ENCODE results near the gene ZNF664. TPM values are rescaled to one million over a fixed set of nuclear protein-coding genes. Genes with fewer than 3 reads are reported as not detected.

The ZNF664 gene
- total RNA-seq, 1 experiment from 2014 or later: 87.6 TPM

GRCh38 chr12:123939716-123940626 is 33.0 kb upstream of the ZNF664 start:
- ChIA-PET CTCF (no interaction called here), POLR2A (ENCODE audit: unreplicated experiment) (no interaction called here)
- H3K4me2 ChIP-seq: no peak overlapping the region
- no peaks in the 10 kb centered on the region for H3F3A ChIP-seq (ENCODE audit: insufficient read depth, low read depth)
- H3K27ac ChIP-seq: no peak overlapping the region
- H3K36me3 ChIP-seq (ENCODE audit: low read depth): no peaks in the 10 kb centered on the region
- H3K4me1 ChIP-seq (replicated peaks; ENCODE audit: insufficient read depth): no peaks in the 10 kb centered on the region
- DNase-seq: no peak
- no TSS peak for BruUV-seq (replicated peaks)
- no peaks in the 10 kb centered on the region for H4K20me1 ChIP-seq (ENCODE audit: insufficient read depth)
- H2AFZ ChIP-seq: no peak overlapping the region
- no peak for TF ChIP-seq CTCF (conservative IDR thresholded peaks at IDR 0.05)
- no peak for TF ChIP-seq EZH2 (IDR thresholded peaks at IDR 0.05; ENCODE audit: low read depth)
- no peak overlapping the region for H3K4me3 ChIP-seq
- H3K9me2 ChIP-seq (ENCODE audit: insufficient read depth): no peaks in the 10 kb centered on the region
- no peaks in the 10 kb centered on the region for H3K27me3 ChIP-seq (ENCODE audit: insufficient read depth, low read depth)
- no peaks in the 10 kb centered on the region for H3K79me2 ChIP-seq (ENCODE audit: low read depth)
- no peaks in the 10 kb centered on the region; the same call in 1 of the 2 replicates for H3K9me3 ChIP-seq (ENCODE audit: insufficient read depth, low read depth)
- intact Hi-C loops (cut with micrococcal nuclease; ENCODE audit: unreplicated experiment): no loop called here

- Histone ChIP-seq H4K20me1 (ENCODE audit: insufficient read depth) (no peaks in the 10 kb centered on the region), H3K36me3 (ENCODE audit: low read depth) (no peaks in the 10 kb centered on the region), H2AFZ (no peak overlapping the region), H3K4me1 (replicated peaks; ENCODE audit: insufficient read depth) (no peaks in the 10 kb centered on the region), H3K79me2 (ENCODE audit: low read depth) (no peaks in the 10 kb centered on the region), H3K27ac (no peak overlapping the region), H3K27me3 (ENCODE audit: insufficient read depth, low read depth) (no peaks in the 10 kb centered on the region), H3K9me3 (ENCODE audit: insufficient read depth, low read depth) (no peaks in the 10 kb centered on the region; the same call in 1 of the 2 replicates), H3K4me3 (no peak overlapping the region), H3K4me2 (no peak overlapping the region), H3F3A (ENCODE audit: insufficient read depth, low read depth) (no peaks in the 10 kb centered on the region), H3K9me2 (ENCODE audit: insufficient read depth) (no peaks in the 10 kb centered on the region)
- TF ChIP-seq EZH2 (IDR thresholded peaks at IDR 0.05; ENCODE audit: low read depth) (no peak), CTCF (conservative IDR thresholded peaks at IDR 0.05) (no peak)
- BruUV-seq (replicated peaks): no TSS peak
- intact Hi-C loops (cut with micrococcal nuclease; ENCODE audit: unreplicated experiment): no loop called here
- no peak for DNase-seq
- ChIA-PET POLR2A (ENCODE audit: unreplicated experiment) (no interaction called here), CTCF (no interaction called here)
Measured at GRCh38 chr12:123940627-123940966, 32.4 kb upstream of the ZNF664 start.

- H2AFZ ChIP-seq: no peak overlapping the region
- ChIA-PET POLR2A (ENCODE audit: unreplicated experiment) (no interaction called here), CTCF (no interaction called here)
- H4K20me1 ChIP-seq (ENCODE audit: insufficient read depth): no peaks in the 10 kb centered on the region
- no peak overlapping the region for H3K27ac ChIP-seq
- TF ChIP-seq CTCF (conservative IDR thresholded peaks at IDR 0.05) (no peak), EZH2 (IDR thresholded peaks at IDR 0.05; ENCODE audit: low read depth) (no peak)
- BruUV-seq (replicated peaks): no TSS peak
- H3F3A ChIP-seq (ENCODE audit: insufficient read depth, low read depth): no peaks in the 10 kb centered on the region
- no peaks in the 10 kb centered on the region for H3K9me2 ChIP-seq (ENCODE audit: insufficient read depth)
- intact Hi-C loops (cut with micrococcal nuclease; ENCODE audit: unreplicated experiment): no loop called here
- H3K9me3 ChIP-seq (ENCODE audit: insufficient read depth, low read depth): no peaks in the 10 kb centered on the region; the same call in 1 of the 2 replicates
- H3K27me3 ChIP-seq (ENCODE audit: insufficient read depth, low read depth): no peaks in the 10 kb centered on the region
- DNase-seq: no peak
- no peaks in the 10 kb centered on the region for H3K4me1 ChIP-seq (replicated peaks; ENCODE audit: insufficient read depth)
- H3K79me2 ChIP-seq (ENCODE audit: low read depth): no peaks in the 10 kb centered on the region
- no peaks in the 10 kb centered on the region for H3K36me3 ChIP-seq (ENCODE audit: low read depth)
- no peak overlapping the region for H3K4me2 ChIP-seq
- no peak overlapping the region for H3K4me3 ChIP-seq
Measured at GRCh38 chr12:123941000-123941399, 32.0 kb upstream of the ZNF664 start.
